ENCODE results near the gene PRPSAP1.
"Not testable (repeated sequence)": the region's sequence is repeated elsewhere in the genome, so short reads cannot be mapped to it uniquely, and the experiment has no call there.

Gene PRPSAP1

DNA sequence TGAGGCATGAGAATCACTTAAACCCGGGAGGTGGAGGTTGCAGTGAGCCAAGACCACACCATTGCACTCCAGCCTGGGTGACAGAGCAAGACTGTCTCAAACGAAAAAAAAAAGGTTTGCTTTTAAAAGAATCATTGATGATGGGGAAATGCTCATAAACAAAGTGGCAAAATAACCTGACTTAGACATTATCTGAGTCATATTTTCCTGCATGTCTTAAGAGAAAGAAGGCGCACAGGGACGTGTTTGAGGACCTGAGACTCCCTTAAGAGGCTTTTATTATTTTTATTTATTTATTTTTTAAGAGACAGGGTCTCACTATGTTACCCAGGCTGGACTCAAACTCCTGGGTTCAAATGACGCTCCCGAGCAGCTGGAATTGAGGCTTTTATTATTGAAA, 5.7 kb upstream of the PRPSAP1 start:
- no peak for DNase-seq (ENCODE audit: low read depth)

DNA sequence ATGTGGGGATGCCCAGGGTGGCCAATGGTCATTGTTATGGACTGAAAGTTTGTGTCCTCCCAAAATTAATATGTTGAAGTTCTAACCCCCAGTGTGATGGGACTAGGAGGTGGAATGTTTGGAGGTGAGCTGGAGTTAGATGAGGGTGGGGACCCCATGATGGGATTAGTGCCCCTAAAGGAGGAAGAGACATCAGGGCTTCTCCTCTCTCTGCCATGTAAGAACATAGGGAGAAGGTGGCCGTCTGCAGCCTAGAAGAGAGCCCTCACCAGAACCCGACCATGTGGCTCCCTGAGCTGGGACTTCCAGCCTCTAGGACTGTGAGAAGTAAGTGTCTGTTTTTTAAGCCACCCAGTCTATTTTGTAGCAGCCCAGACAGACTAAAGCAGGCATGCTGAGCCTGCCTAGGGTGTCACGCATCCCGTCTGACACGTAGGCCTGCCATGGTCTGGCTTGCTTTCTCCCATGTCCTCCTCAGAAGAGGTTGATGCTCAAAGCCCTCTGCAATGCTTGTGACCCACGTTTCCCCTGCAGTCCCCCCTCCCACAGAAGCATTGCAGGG, 4.0 kb upstream of the PRPSAP1 start:
- no peak for DNase-seq (ENCODE audit: low read depth)

DNA sequence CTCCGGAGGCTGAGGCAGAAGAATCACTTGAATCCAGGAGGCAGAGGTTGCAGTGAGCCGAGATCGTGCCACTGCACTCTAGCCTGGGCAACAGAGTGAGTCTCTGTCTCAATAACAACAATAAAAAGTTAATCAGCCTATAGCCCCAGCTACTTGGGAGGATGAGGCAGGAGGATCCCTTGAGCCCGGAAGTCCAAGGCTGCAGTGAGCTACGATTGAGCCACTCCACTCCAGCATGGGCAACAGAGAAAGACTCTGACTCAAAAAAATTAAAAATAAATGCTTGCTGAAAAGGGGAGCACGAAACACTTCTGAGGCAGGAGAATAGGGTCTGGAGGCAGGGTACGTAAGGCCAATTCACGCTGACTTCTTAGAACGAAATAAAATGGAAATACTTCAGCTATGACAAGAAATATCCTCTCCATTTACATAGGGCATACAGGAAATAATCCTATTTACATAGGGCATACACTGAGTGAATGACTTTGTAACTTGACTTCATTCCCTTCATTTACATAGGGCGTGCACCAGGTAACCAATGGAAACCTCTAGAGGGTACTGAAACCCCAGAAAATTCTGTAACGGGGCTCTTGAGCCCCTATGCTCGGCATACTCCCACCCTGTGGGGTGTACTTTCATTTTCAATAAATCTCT, 3.2 kb upstream of the PRPSAP1 start:
- DNase-seq (ENCODE audit: low read depth), result no peak

DNA sequence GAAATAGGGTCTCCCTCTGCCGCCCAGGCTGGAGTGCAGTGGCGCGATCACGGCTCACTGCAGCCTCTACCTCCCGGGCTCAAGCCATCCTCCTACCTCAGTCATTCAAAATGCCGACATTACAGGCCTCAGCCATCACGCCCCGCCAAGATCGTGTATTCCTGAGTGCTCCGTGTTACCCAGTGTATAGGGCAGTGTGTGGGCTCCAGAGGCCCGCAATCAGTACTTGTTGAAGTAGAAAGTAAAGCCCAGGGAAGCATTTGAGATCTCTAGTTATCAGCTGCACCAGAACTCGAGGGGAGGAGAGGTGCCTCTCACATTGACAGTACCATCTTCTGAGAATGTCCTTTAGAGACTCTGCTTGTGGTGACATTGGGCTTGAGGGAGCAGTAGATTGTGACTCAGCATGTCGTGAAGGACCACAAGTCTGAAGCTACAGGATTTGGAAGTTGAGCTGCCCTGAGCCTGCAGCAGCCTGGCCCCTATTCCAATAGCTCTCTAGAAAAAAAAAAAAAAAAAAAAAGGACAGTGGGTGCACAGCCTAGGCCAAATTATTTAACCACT, 1.1 kb upstream of the PRPSAP1 start:
- no peak for DNase-seq (ENCODE audit: low read depth)

DNA sequence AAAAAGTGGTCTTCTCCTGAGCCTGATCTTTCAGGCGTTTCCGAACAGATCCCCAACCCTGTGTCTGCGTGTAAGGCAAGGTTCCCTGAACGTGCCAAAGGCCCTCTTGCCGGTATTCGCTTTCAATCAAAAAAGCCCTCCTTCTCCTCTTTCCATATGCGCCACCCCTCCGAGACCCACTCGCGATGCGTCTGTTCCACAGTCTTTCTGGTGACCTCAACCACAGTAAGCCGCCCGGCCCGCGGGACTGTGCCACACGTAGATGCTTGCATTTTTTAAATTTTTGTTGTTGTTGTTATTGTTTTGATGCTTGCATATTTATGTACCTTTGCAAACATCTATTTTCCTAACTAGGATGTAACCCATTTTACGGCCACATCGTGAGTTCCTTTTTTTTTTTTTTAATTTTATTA, 607 bp upstream of the PRPSAP1 start:
- no peak for DNase-seq (ENCODE audit: low read depth)

DNA sequence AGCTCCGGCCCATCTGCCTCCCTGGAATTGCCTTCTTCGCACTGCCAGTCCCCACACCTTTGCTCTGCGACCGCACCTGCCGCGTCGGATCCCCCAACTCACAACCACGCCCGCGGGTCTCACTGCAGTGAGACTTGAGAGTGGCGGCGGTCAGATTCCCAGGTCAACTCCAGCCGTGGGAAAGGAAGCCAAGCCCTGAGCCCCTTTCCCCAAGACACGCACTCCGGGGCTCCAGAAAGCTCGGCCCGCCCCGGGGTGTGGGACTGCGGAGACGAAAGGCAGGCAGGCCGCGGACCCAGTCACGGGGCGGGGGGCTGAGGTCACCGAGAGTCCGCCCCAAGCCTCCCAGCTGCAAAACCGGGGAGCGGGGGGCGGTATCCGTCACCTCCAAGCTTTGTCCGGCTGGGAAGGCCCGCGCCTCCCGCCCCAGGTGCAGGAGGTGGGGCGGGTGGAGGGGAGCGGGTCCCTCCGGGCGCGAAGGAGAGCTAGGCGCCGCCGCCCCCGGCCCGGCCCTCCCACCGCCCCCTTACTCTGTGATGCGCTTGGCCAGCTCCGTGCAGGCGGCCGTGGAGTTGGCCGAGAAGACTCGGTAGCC, 615 bp downstream of the PRPSAP1 start:
- DNase-seq (ENCODE audit: low read depth), result no peak

DNA sequence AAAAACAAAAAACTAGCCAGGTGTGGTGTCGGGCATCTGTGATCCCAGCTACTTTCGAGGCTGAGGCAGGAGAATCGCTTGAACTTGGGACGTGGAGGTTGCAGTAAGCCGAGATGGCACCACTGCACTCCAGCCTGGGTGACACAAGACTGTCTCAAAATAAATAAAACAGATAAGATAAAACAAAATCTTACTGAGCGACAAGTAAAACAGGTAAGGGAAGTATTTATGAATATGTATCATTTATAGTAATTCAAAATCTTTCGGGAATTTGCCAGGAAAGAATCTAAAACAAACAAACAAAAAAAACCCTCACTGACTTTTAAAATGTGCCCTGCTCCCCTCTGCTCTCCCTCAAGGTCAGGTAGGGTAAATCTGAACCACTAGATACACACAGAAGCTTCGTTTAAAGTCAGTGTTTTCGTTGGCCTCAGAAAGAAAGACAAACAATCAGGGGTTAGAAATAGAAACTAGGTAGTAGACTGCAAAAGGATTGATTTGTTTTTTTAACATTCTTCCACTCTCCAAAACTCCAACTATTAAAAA, 2.1 kb downstream of the PRPSAP1 start:
- no peak for DNase-seq (ENCODE audit: low read depth)

DNA sequence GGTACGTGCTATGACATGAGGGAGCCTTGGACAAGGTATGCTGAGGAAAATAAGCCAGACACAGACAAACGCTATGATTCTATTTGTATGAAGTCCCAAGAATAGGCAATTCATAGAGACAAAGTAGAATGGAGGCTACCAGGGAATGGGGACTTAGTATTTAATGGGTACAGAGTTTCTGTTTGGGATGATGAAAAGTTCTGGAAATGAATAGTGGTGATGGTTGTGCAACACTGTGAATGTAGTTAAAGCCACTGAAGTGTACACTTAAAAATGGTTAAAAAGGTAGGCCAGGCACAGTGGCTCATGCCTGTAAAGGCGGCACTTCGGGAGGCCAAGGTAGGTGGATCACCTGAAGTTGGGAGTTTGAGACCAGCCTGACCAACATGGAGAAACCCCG, 3.3 kb downstream of the PRPSAP1 start:
- DNase-seq (ENCODE audit: low read depth), result no peak

DNA sequence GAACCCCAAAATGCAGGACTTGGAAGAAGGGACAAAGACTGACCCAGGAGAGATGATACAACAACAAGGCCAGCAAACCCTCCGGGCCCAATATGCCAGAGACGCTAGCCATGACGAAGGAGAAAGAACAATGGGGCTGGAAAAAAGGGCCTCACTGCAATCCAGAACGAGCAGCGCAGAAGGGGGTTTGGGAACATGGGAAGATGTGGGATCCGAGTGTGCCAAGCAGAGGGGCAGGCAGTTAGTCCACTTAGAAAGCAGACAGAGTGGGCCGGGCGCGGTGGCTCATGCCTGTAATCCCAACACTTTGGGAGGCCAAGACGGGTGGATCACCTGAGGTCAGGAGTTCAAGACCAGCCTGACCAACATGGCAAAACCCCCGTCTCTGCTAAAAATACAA, 6.8 kb downstream of the PRPSAP1 start:
- not testable (repeated sequence) for DNase-seq (ENCODE audit: low read depth)

DNA sequence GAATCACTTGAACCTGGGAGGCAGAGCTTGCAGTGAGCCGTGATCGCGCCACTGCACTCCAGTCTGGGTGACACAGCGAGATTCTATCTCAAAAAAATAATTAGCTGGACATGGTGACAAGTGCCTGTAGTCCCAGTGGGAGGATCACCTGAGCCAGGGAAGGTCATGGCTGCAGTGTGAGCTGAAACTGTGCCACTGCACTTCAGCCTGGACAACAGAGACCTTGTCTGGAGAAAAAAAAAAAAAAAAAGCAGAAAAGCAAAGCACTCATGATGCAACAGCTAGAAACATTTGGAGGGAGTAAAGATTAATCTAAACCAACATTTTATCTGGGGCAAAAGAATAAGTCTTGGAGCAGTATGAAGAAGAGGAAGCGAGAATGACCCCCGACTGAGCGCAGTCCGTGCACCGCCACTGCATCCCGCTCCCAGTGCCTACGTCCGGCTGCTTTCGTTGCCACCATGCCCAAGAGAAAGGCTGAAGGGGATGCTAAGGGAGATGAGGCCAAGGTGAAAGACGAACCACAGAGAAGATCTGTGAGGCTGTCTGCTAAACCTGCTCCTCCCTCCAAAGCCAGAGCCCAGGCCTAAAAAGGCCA, 8.2 kb downstream of the PRPSAP1 start:
- no peak for DNase-seq (ENCODE audit: low read depth)

DNA sequence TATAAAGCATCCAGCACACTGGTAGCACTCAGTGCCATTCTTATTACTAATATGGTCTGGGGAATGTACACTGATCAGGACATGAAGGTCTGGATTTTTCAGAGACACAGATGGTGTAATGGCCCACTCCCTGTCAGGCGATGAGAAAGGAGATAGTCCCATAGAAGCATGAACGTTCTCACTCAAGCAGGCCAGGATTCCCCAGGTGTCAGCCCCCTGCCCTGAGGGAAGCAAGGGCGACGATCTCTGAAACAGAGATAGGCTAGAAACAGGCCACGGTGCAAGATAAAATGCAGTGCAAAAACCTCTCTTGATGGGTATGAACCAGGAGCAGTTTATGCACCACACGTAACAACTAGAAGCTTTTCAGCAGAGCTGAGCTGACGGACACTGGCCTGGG, 10.6 kb downstream of the PRPSAP1 start:
- DNase-seq (ENCODE audit: low read depth), result no peak

DNA sequence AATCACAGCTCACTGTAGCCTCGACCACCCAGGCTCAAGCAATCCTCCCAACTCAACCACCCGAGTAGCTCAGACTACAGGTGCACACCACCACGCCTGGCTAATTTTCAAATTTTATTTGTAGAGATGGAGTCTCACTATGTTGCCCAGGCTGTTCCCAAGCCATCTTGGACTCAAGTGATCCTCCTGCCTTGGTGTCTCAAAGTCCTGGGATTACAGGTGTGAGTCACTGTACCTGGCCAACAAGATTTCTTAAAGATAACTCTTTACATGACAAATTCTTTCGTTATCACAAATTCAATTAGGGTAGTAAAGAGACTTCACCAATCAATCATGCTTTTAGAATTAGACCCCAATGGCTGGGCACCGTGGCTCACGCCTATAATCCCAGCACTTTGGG, 12.4 kb downstream of the PRPSAP1 start:
- DNase-seq (ENCODE audit: low read depth), result no peak

DNA sequence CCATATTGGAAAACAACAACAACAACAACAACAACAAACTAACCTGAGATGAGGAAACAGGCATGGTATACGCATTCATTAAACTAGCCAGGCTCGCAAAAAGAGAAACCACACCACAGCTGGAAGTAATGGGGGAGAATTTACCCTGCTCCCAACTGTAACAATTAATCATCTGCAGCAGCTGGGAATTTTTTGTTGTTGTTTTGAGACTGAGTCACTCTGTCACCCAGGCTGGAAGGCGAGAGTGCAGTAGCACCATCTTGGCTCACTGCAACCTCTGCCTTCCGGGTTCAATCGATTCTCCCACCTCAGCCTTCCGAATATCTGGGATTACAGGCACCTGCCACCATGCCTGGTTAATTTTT, 16.3 kb downstream of the PRPSAP1 start:
- DNase-seq (ENCODE audit: low read depth), result no peak

DNA sequence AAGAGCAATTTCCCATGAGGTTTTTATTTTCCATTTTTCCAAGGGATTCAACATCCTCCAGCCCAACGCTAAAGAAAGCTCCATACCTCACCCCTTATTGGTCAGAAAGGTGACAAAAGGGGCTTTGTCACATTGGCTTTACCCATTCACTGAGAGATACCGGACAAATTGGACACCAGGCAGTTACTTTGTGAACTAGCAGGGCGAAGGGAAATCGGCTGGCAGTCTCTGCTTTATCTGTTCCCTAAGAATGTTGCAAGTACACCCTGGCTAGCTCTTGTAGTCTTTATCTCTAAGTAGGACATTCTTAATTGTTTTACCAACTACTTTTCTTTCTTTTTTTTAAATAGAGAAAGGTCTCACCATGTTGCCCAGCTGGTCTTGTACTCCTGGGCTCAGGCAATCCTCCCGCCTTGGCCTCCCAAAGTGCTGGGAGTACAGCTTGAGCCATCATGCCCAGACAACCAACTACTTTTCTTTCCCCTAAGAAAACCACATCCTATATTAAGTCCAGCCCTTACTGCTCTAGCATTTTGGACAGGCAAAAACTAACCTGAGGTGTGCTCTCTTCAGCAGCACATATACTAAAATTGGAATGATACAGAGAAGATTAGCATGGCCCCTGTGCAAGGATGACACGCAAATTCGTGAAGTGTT, 16.8 kb downstream of the PRPSAP1 start:
- no peak for DNase-seq (ENCODE audit: low read depth)

DNA sequence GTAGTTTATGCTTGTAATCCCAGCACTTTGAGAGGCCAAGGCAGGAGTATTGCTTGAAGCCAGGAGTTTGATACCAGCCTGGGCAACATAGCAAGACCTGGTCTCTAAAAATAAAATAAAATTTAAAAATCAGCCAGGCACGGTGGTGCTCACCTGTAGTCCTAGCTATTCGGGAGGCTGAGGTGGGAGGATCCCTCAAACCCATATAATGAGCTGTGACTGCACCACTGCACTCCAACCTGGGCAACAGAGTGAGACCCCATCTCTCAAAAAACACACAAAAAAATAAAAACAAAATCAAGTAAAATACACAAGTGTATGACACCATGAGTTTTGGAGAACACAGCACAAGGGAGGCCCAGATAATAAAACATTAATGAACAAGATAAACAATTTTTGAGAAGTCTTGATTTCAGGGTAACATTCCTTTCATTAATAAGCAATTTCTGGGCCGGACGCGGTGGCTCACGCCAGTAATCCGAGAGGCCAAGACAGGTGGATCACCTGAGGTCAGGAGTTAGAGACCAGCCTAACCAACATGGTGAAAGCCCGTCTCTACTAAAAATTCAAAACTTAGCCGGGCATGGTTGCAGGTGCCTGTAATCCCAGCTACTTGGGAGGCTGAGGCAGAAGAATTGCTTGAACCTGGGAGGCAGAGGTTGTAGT, 17.9 kb downstream of the PRPSAP1 start:
- no peak for DNase-seq (ENCODE audit: low read depth)

DNA sequence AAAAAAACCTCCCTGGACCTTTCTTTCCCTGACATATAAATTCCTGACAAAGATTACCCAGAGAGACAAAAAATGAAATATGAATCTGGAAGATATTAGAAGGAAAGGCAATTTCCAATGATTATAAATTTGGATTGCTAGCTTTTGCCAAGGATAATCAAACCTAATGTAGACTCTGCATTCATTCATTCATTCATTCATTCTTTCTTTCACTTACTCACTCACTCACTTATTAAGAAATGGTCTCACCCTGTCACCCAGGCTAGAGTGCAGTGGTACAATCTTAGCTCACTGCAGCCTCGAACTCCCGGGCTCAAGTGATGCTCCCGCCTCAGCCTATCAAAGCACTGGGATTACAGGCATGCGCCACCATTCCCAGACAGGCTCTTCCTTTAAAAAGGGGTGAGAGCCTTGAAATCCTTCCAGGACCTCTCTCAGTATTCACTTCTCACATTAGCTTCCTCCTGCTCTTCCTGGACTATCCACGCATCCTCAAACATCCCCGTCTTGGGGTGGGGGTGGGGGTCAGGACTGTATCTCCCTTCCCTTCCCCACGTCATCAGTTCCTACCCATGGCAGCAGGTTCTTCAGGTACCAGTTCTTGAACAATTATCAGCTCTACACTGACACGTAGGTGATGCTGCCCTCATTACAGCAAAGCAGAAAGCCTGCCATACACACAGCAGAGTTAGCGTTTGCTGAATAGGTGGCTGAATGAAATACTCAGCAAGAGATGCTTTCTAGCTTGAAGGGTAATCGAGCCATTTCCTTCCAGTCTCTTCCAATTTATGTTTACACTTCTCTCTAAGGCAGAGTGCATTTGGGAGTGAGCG, 19.8 kb downstream of the PRPSAP1 start:
- DNase-seq (ENCODE audit: low read depth), result no peak

DNA sequence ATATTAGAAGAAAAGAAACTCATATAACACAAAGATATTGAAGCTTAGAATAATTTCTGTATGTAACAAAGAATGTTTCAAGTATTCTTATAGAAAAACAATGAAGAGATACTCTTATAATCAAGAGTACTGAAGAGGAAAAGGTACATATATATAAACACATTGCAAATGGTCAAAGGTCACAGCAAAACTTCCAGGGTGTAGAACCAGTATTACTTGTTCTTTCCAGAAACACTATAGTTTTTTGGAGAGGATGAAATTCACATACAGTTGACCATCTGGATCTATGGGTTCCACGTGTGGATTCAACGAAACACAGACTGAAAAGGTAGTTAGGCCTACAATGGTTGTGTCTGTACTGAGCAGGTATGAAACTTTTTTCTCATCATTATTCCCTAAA, 22.6 kb downstream of the PRPSAP1 start:
- no peak for DNase-seq (ENCODE audit: low read depth)

DNA sequence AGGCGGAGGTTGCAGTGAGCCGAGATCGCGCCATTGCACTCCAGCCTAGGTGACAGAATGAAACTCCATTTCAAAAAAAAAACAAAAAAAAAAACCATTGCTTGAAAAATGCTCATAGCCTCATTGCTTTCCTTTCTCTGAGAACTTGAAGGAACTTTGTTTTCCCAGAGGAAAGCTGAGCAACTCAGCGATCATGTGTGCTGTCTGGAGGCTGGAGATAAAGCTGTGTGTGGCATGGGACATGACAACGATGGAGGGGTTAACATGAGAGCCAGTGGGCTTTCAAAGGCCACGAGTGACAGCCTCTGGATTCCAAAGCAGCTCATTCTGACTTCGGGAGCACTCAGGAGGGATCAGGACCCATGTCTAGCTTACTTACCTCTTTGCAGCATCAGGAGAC, 24.1 kb downstream of the PRPSAP1 start:
- no peak for DNase-seq (ENCODE audit: low read depth)

DNA sequence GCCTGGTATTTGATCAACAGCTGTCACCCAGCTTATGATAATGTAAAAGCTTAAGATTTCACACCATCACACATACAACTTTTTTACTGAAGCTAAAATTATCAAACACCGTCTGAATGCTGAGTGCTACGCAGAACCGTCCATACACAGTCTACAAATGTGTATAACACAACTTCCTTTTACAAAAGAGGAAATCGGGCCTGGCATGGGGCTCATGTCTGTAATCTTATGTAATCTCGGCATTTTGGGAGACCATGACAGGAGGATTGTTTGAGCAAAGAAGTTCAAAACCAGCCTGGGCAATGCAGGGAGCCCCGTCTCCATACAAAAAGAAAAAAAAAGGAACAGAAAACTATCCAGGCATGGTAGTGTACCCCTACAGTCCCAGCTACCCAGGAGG, 26.0 kb downstream of the PRPSAP1 start:
- no peak for DNase-seq (ENCODE audit: low read depth)

DNA sequence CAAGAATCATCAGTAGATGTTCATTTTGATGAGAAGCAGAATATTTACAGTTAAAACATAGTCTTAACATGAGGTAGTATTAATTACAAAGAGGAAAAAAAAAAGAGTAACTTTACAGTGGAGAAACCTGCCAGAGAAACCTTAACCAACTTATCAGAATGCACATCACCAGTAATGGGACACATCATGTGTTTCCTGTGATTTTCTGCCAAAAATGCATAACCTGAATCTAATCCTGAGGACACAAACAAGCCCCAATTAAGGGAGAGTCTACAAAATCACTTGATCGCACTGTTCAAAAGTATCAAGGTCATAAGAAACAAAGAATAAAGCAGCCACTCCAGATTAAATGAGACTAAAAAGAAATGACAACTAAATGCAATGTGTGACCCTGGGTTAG, 27.4 kb downstream of the PRPSAP1 start:
- DNase-seq (ENCODE audit: low read depth), result no peak

DNA sequence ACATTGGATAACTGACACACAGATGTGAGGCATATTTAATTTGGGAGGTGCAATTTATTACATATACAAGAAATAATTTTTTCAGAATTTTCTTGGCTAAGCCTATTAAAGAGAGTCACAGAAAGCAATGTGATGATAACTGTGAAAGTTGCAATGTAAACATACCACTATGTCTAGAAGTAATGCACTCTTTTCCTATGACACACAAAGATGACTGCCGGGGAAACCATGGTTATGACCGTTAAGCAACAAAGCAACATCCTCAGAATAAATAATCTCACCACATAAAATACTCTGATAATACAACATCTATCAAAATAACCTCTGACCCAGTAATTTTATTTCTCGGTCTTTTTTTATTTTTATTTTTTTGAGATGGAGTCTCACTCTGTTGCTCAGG, 35.1 kb downstream of the PRPSAP1 start:
- no peak for DNase-seq (ENCODE audit: low read depth)

Measured in stimulated activated CD8-positive, alpha-beta memory T cell treated with anti-CD3 and anti-CD28 coated beads, Interleukin-12 subunit alpha, Interleukin-12 subunit beta, amount 100 ng/mL, for 1 hour (primary cell).